Measurements from ENCODE around the gene ILDR2. TPM values are rescaled to one million over a fixed set of nuclear protein-coding genes. Genes with fewer than 3 reads are reported as not detected.

Gene ILDR2
- total and polyA plus RNA-seq, 10 donors: under 0.01 to 1.4 (median 0.25) TPM

GRCh38 chr1:167012570-167012969 lies 37.2 kb upstream of the ILDR2 start:
- TF ChIP-seq POLR2A (IDR thresholded peaks at IDR 0.05) (no peak), CTCF (IDR thresholded peaks at IDR 0.05 in 8 of 11, conservative IDR thresholded peaks at IDR 0.05 in 3 of 11) (no peak), POLR2AphosphoS5 (IDR thresholded peaks at IDR 0.05) (no peak)

GRCh38 chr1:167011560-167012191 lies 36.3 kb upstream of the ILDR2 start:
- TF ChIP-seq CTCF (IDR thresholded peaks at IDR 0.05 in 8 of 11, conservative IDR thresholded peaks at IDR 0.05 in 3 of 11) (no peak), POLR2AphosphoS5 (IDR thresholded peaks at IDR 0.05) (no peak), POLR2A (IDR thresholded peaks at IDR 0.05) (no peak)
- Histone ChIP-seq H3K4me3 (no peak overlapping the region), H3K9me3 (no peaks in the 10 kb centered on the region), H3K27ac (no peak overlapping the region), H3K27me3 (replicated peaks in 1 of 7) (peaks cover 0 to 15% (median 0%) of the 10 kb centered on the region in 7 donors), H3K36me3 (no peaks in the 10 kb centered on the region), H3K4me1 (no peaks in the 10 kb centered on the region)
- intact Hi-C loops (cut with DNase I; ENCODE audit: low total_unique reads): no loop called here
- DNase-seq: no peak
- 88 to 96% (median 94%) methylated on average over 1 of the region's 1 CpG for WGBS, 5 donors

More at GRCh38 chr1:167012570-167012969, 37.2 kb upstream of the ILDR2 start:
- intact Hi-C loops (cut with DNase I; ENCODE audit: low total_unique reads): no loop called here
- no peaks in the 10 kb centered on the region for H3K4me1 ChIP-seq
- no peaks in the 10 kb centered on the region for H3K36me3 ChIP-seq
- no peaks in the 10 kb centered on the region for H3K9me3 ChIP-seq
- H3K27me3 ChIP-seq (replicated peaks in 1 of 7): peaks cover 0 to 15% (median 0%) of the 10 kb centered on the region in 7 donors
- no peak for DNase-seq
- 74 to 87% (median 83%) methylated on average over 2 of the region's 2 CpGs for WGBS, 5 donors
- no peak overlapping the region for H3K4me3 ChIP-seq
- H3K27ac ChIP-seq: no peak overlapping the region

- DNase-seq: no peak
- TF ChIP-seq POLR2AphosphoS5 (IDR thresholded peaks at IDR 0.05): no peak
- no peak for TF ChIP-seq CTCF (IDR thresholded peaks at IDR 0.05 in 8 of 11, conservative IDR thresholded peaks at IDR 0.05 in 3 of 11)
- TF ChIP-seq POLR2A (IDR thresholded peaks at IDR 0.05): no peak
These were observed 28.4 kb upstream of the ILDR2 start for GRCh38 chr1:167003711-167004110.

DNA sequence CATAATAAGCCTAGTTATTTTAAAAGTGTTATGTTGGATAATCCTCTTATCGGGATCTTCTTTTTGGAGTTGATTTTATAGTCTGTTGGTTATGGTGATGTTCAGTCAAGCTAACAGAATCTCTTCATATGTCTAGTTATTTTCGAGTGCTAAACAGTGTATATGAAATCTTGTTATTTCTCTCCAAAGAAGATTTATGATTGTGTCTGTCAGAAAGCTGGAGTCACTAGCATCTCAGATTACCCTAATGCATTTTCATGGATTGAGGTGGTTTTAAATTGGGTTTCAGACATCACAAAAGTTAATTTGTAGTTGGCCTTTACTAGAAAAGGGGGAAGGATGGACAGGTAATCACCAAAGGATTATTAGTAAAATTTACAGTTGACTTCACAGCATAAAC lies 27.0 kb upstream of the ILDR2 start:
- no peaks in the 10 kb centered on the region for H3K4me1 ChIP-seq
- DNase-seq: no peak
- no peaks in the 10 kb centered on the region for H3K36me3 ChIP-seq
- 84 to 92% (median 86%) methylated on average over 2 of the region's 2 CpGs for WGBS, 5 donors
- H3K27me3 ChIP-seq (replicated peaks in 1 of 7): no peaks in the 10 kb centered on the region
- TF ChIP-seq CTCF (IDR thresholded peaks at IDR 0.05 in 8 of 11, conservative IDR thresholded peaks at IDR 0.05 in 3 of 11) (no peak), POLR2AphosphoS5 (IDR thresholded peaks at IDR 0.05) (no peak), POLR2A (IDR thresholded peaks at IDR 0.05) (no peak)
- H3K27ac ChIP-seq: no peak overlapping the region
- intact Hi-C loops (cut with DNase I; ENCODE audit: low total_unique reads): no loop called here
- H3K4me3 ChIP-seq: no peak overlapping the region
- H3K9me3 ChIP-seq: peaks cover 0 to 16% (median 10%) of the 10 kb centered on the region in 8 donors

More at GRCh38 chr1:167003711-167004110, 28.4 kb upstream of the ILDR2 start:
- intact Hi-C loops (cut with DNase I; ENCODE audit: low total_unique reads): no loop called here
- WGBS, 5 donors: 83 to 95% (median 88%) methylated on average over 2 of the region's 2 CpGs
- Histone ChIP-seq H3K4me1 (no peaks in the 10 kb centered on the region), H3K4me3 (no peak overlapping the region), H3K36me3 (no peaks in the 10 kb centered on the region), H3K27me3 (replicated peaks in 1 of 7) (no peaks in the 10 kb centered on the region), H3K27ac (no peak overlapping the region), H3K9me3 (peaks cover 0 to 16% (median 10%) of the 10 kb centered on the region in 8 donors)
